ENCODE measurements around the gene ALDH1L1.

ALDH1L1 gene

GRCh38 chr3:126179825-126180476 lies 435 bp downstream of the ALDH1L1 start:
- TF ChIP-seq POLR2A (IDR thresholded peaks at IDR 0.05; ENCODE audit: low read length) (no peak), GATA1 (IDR thresholded peaks at IDR 0.05; ENCODE audit: low read depth, low read length) (no peak)
- DNase-seq: no peak

GRCh38 chr3:126170073-126170777 lies 10.2 kb downstream of the ALDH1L1 start:
- TF ChIP-seq POLR2A (IDR thresholded peaks at IDR 0.05; ENCODE audit: low read length) (no peak), GATA1 (IDR thresholded peaks at IDR 0.05; ENCODE audit: low read depth, low read length) (no peak)

GRCh38 chr3:126167566-126167965 lies 12.8 kb downstream of the ALDH1L1 start:
- no peak for DNase-seq
- no peak for TF ChIP-seq GATA1 (IDR thresholded peaks at IDR 0.05; ENCODE audit: low read depth, low read length)

More at GRCh38 chr3:126170073-126170777, 10.2 kb downstream of the ALDH1L1 start:
- DNase-seq: no peak

GRCh38 chr3:126166009-126166408 lies 14.4 kb downstream of the ALDH1L1 start:
- DNase-seq: no peak
- TF ChIP-seq GATA1 (IDR thresholded peaks at IDR 0.05; ENCODE audit: low read depth, low read length): no peak
- TF ChIP-seq POLR2A (IDR thresholded peaks at IDR 0.05; ENCODE audit: low read length): no peak

GRCh38 chr3:126161309-126161708 lies 19.1 kb downstream of the ALDH1L1 start:
- TF ChIP-seq POLR2A (IDR thresholded peaks at IDR 0.05; ENCODE audit: low read length) (no peak), GATA1 (IDR thresholded peaks at IDR 0.05; ENCODE audit: low read depth, low read length) (no peak)
- DNase-seq: no peak

- TF ChIP-seq POLR2A (IDR thresholded peaks at IDR 0.05; ENCODE audit: low read length): no peak
- no peak for TF ChIP-seq GATA1 (IDR thresholded peaks at IDR 0.05; ENCODE audit: low read depth, low read length)
These were observed 19.9 kb downstream of the ALDH1L1 start for GRCh38 chr3:126160243-126161210.

GRCh38 chr3:126159476-126159875 lies 20.9 kb downstream of the ALDH1L1 start:
- no peak for DNase-seq
- TF ChIP-seq POLR2A (IDR thresholded peaks at IDR 0.05; ENCODE audit: low read length) (no peak), GATA1 (IDR thresholded peaks at IDR 0.05; ENCODE audit: low read depth, low read length) (no peak)

More at GRCh38 chr3:126160243-126161210, 19.9 kb downstream of the ALDH1L1 start:
- no peak for DNase-seq

GRCh38 chr3:126158912-126159454 lies 21.4 kb downstream of the ALDH1L1 start:
- no peak for DNase-seq
- TF ChIP-seq POLR2A (IDR thresholded peaks at IDR 0.05; ENCODE audit: low read length) (no peak), GATA1 (IDR thresholded peaks at IDR 0.05; ENCODE audit: low read depth, low read length) (no peak)

GRCh38 chr3:126158016-126158911 lies 22.1 kb downstream of the ALDH1L1 start:
- DNase-seq: no peak
- no peak for TF ChIP-seq POLR2A (IDR thresholded peaks at IDR 0.05; ENCODE audit: low read length)

- TF ChIP-seq POLR2A (IDR thresholded peaks at IDR 0.05; ENCODE audit: low read length) (no peak), GATA1 (IDR thresholded peaks at IDR 0.05; ENCODE audit: low read depth, low read length) (no peak)
- DNase-seq: no peak
These were observed 23.2 kb downstream of the ALDH1L1 start for GRCh38 chr3:126157083-126157768.

GRCh38 chr3:126156468-126156867 lies 23.9 kb downstream of the ALDH1L1 start:
- peak in 1 of 2 experiments; percentile 17 for DNase-seq
- no peak for TF ChIP-seq GATA1 (IDR thresholded peaks at IDR 0.05; ENCODE audit: low read depth, low read length)
- TF ChIP-seq POLR2A (IDR thresholded peaks at IDR 0.05; ENCODE audit: low read length): no peak

- no peak for DNase-seq
- TF ChIP-seq POLR2A (IDR thresholded peaks at IDR 0.05; ENCODE audit: low read length): no peak
- TF ChIP-seq GATA1 (IDR thresholded peaks at IDR 0.05; ENCODE audit: low read depth, low read length): no peak
These were observed 24.6 kb downstream of the ALDH1L1 start for GRCh38 chr3:126155819-126156218.

Data from erythroblast (primary cell).